H1 (cell line): ENCODE results near the gene TC2N.

ENCODE experiments used
- ASH2L ChIP-seq: fragments of 200-600, 300-600 bp; sonication (generic); IDR thresholded peaks from one replicate; pipeline ENCODE4 v1.7.1; 2017; ENCODE audit warnings: low read length
- ATF3 ChIP-seq: IDR thresholded peaks from 2 replicates; pipeline ENCODE4 v1.6.1; 2011; ENCODE audit warnings: low read depth, mild to moderate bottlenecking, low read length; ENCODE audit not compliant: insufficient read depth
- CBX5 ChIP-seq: fragments of 300-800, 300-1000 bp; sonication (generic); IDR thresholded peaks from 2 replicates; pipeline ENCODE4 v1.7.1; 2016; ENCODE audit warnings: antibody characterized with exemption, low read length, low read depth
- CTCF ChIP-seq, 3 experiments: IDR thresholded peaks; 1 replicate in 2 of 3; 2 replicates in 1 of 3; pipeline versions ENCODE4 v1.5.1 to v1.6.1; 2011; ENCODE audit warnings: low read length in 3 of 3, mild to moderate bottlenecking in 3 of 3, inconsistent platforms in 2 of 3, low read depth in 1 of 3, moderate library complexity in 1 of 3; ENCODE audit not compliant: insufficient read depth in 1 of 3; ENCODE audit errors: control extremely low read depth in 1 of 3
- EGR1 ChIP-seq: IDR thresholded peaks from 2 replicates; pipeline ENCODE4 v1.6.1; 2011; ENCODE audit warnings: low read depth, low read length, borderline replicate concordance
- EP300 ChIP-seq, 2 experiments: IDR thresholded peaks; 1 replicate in 1 of 2; 2 replicates in 1 of 2; pipeline ENCODE4 v1.6.1; 2011 to 2012; ENCODE audit warnings: low read depth in 2 of 2, low read length in 2 of 2, mild to moderate bottlenecking in 2 of 2, borderline replicate concordance in 1 of 2, inconsistent platforms in 1 of 2, moderate library complexity in 1 of 2
- JUN ChIP-seq: IDR thresholded peaks from 2 replicates; pipeline ENCODE4 v1.6.1; 2011; ENCODE audit warnings: low read depth, mild to moderate bottlenecking, improper control_type of control experiment, low read length
- MAX ChIP-seq: IDR thresholded peaks from 2 replicates; pipeline ENCODE4 v1.6.1; 2012; ENCODE audit warnings: inconsistent platforms
- POU5F1 ChIP-seq: IDR thresholded peaks from 2 replicates; pipeline ENCODE4 v1.6.1; 2011; ENCODE audit warnings: low read depth, mild to moderate bottlenecking, low read length, moderate library complexity
- RBBP5 ChIP-seq: IDR thresholded peaks from 2 replicates; pipeline ENCODE4 v1.7.1; 2012; ENCODE audit warnings: low read depth, mild to moderate bottlenecking, inconsistent platforms, low read length, moderate library complexity, borderline replicate concordance
- RFX5 ChIP-seq: IDR thresholded peaks from 2 replicates; pipeline ENCODE4 v1.6.1; 2011; ENCODE audit warnings: low read depth, low read length, improper control_type of control experiment, borderline replicate concordance
- RXRA ChIP-seq: IDR thresholded peaks from 2 replicates; pipeline ENCODE4 v1.6.1; 2011; ENCODE audit warnings: low read depth, mild to moderate bottlenecking, low read length, moderate library complexity; ENCODE audit not compliant: insufficient read depth
- SUZ12 ChIP-seq: fragments of 200-600 bp; sonication (generic); IDR thresholded peaks from 2 replicates; pipeline ENCODE4 v1.6.1; 2012; ENCODE audit warnings: mild to moderate bottlenecking, inconsistent platforms, low read length, moderate library complexity, mixed read lengths
- YY1 ChIP-seq: IDR thresholded peaks from 2 replicates; pipeline ENCODE4 v1.6.1; 2011; ENCODE audit warnings: low read depth, mild to moderate bottlenecking, low read length

- TF ChIP-seq RFX5, result no peak
- TF ChIP-seq CBX5, result no peak
- no peak for TF ChIP-seq EP300 (IDR thresholded peaks at IDR 0.05; ENCODE audit: borderline replicate concordance in 1 of 2, low read depth in 2 of 2, low read length in 2 of 2)
- no peak for TF ChIP-seq POU5F1
- peak in 1 of 3 experiments; percentile 5; a peak in 1 of 4 replicates for TF ChIP-seq CTCF (IDR thresholded peaks at IDR 0.05; ENCODE audit: control extremely low read depth in 1 of 3, insufficient read depth in 1 of 3, low read depth in 1 of 3, low read length in 3 of 3)
- TF ChIP-seq MAX, result no peak
- TF ChIP-seq SUZ12, result no peak
- no peak for TF ChIP-seq EGR1
- no peak for TF ChIP-seq RBBP5
- no peak for TF ChIP-seq RXRA
- no peak for TF ChIP-seq YY1
- no peak for TF ChIP-seq JUN
- no peak for TF ChIP-seq ASH2L
- TF ChIP-seq ATF3, result no peak
Measured at GRCh38 chr14:91858536-91859275, 8.6 kb downstream of the TC2N start.
